GM21381 (cell line): Measurements from ENCODE around the gene TNFSF13B.
"Not testable (repeated sequence)": the region's sequence is repeated elsewhere in the genome, so short reads cannot be mapped to it uniquely, and the experiment has no call there.

Experiments
- ATAC-seq: cut with Tn5 transposase; IDR thresholded peaks from one replicate; pipeline ENCODE4 v1.9.1; 2021; ENCODE audit warnings: mild to moderate bottlenecking, moderate library complexity; ENCODE audit not compliant: unreplicated experiment

TNFSF13B gene

GRCh38 chr13:108278466-108278865 is 8.9 kb downstream of the TNFSF13B start:
- ATAC-seq: no peak

GRCh38 chr13:108281901-108282300 is 12.4 kb downstream of the TNFSF13B start:
- ATAC-seq: no peak

GRCh38 chr13:108283110-108283509 is 13.6 kb downstream of the TNFSF13B start:
- ATAC-seq: no peak

- no peak for ATAC-seq
Measured at GRCh38 chr13:108288741-108289140, 19.2 kb downstream of the TNFSF13B start.

GRCh38 chr13:108289819-108290218 is 20.3 kb downstream of the TNFSF13B start:
- ATAC-seq: no peak

GRCh38 chr13:108297114-108297513 is 27.6 kb downstream of the TNFSF13B start:
- no peak for ATAC-seq

- ATAC-seq: no peak
Measured at GRCh38 chr13:108302279-108302678, 32.8 kb downstream of the TNFSF13B start.

- no peak for ATAC-seq
Measured at GRCh38 chr13:108304170-108305016, 34.9 kb downstream of the TNFSF13B start.

GRCh38 chr13:108305655-108306054 is 36.1 kb downstream of the TNFSF13B start:
- ATAC-seq: peak; percentile 72

- no peak for ATAC-seq
Measured at GRCh38 chr13:108306860-108307259, 37.3 kb downstream of the TNFSF13B start.

GRCh38 chr13:108311596-108311995 is 42.1 kb downstream of the TNFSF13B start:
- not testable (repeated sequence) for ATAC-seq

- no peak for ATAC-seq
Measured at GRCh38 chr13:108313382-108313781, 43.9 kb downstream of the TNFSF13B start.

- ATAC-seq: no peak
Measured at GRCh38 chr13:108315273-108315672, 45.8 kb downstream of the TNFSF13B start.

- no peak for ATAC-seq
Measured at GRCh38 chr13:108315991-108316390, 46.5 kb downstream of the TNFSF13B start.

GRCh38 chr13:108316413-108316812 is 46.9 kb downstream of the TNFSF13B start:
- no peak for ATAC-seq

GRCh38 chr13:108322206-108322824 is 52.8 kb downstream of the TNFSF13B start:
- peak; percentile 86 for ATAC-seq

- ATAC-seq: no peak
Measured at GRCh38 chr13:108323031-108323430, 53.5 kb downstream of the TNFSF13B start.

GRCh38 chr13:108325863-108326262 is 56.3 kb downstream of the TNFSF13B start:
- ATAC-seq: no peak

GRCh38 chr13:108326309-108326708 is 56.8 kb downstream of the TNFSF13B start:
- peak; percentile 64 for ATAC-seq

GRCh38 chr13:108328848-108329247 is 59.3 kb downstream of the TNFSF13B start:
- no peak for ATAC-seq

- no peak for ATAC-seq
Measured at GRCh38 chr13:108332791-108333190, 63.3 kb downstream of the TNFSF13B start.
